NCI-H2227 treated with DMSO at 0.1 percent for 48 hours (cell line): ENCODE measurements around the gene AFF3.
"Not testable (repeated sequence)": the region's sequence is repeated elsewhere in the genome, so short reads cannot be mapped to it uniquely, and the experiment has no call there.

Source experiments
- DNase-seq: peaks from one replicate; lab custom pipeline; 2025; lab: John Stamatoyannopoulos, UW

The AFF3 gene

GRCh38 chr2:99757611-99758114 lies 384.7 kb downstream of the AFF3 start:
- DNase-seq, result no peak

GRCh38 chr2:99756059-99756458 lies 386.3 kb downstream of the AFF3 start:
- no peak for DNase-seq

GRCh38 chr2:99754210-99754609 lies 388.2 kb downstream of the AFF3 start:
- DNase-seq, result no peak

- no peak for DNase-seq
Observed at GRCh38 chr2:99753505-99753904, 388.9 kb downstream of the AFF3 start.

GRCh38 chr2:99748344-99748743 lies 394.0 kb downstream of the AFF3 start:
- DNase-seq, result no peak

GRCh38 chr2:99747842-99748241 lies 394.5 kb downstream of the AFF3 start:
- DNase-seq, result no peak

GRCh38 chr2:99743146-99743545 lies 399.2 kb downstream of the AFF3 start:
- DNase-seq, result no peak

- DNase-seq, result no peak
Observed at GRCh38 chr2:99737537-99737936, 404.9 kb downstream of the AFF3 start.

- DNase-seq, result no peak
Observed at GRCh38 chr2:99735753-99736152, 406.6 kb downstream of the AFF3 start.

GRCh38 chr2:99735314-99735713 lies 407.1 kb downstream of the AFF3 start:
- DNase-seq, result not testable (repeated sequence)

- DNase-seq, result no peak
Observed at GRCh38 chr2:99734236-99734635, 408.2 kb downstream of the AFF3 start.

- DNase-seq, result no peak
Observed at GRCh38 chr2:99729104-99730025, 413.0 kb downstream of the AFF3 start.

- no peak for DNase-seq
Observed at GRCh38 chr2:99728166-99728565, 414.2 kb downstream of the AFF3 start.

GRCh38 chr2:99727199-99727598 lies 415.2 kb downstream of the AFF3 start:
- no peak for DNase-seq

- DNase-seq, result no peak
Observed at GRCh38 chr2:99726691-99727090, 415.7 kb downstream of the AFF3 start.

GRCh38 chr2:99725820-99726219 lies 416.6 kb downstream of the AFF3 start:
- DNase-seq, result no peak

- no peak for DNase-seq
Observed at GRCh38 chr2:99722476-99722875, 419.9 kb downstream of the AFF3 start.

GRCh38 chr2:99719102-99719501 lies 423.3 kb downstream of the AFF3 start:
- no peak for DNase-seq

- DNase-seq, result no peak
Observed at GRCh38 chr2:99715956-99716355, 426.4 kb downstream of the AFF3 start.

GRCh38 chr2:99714349-99714748 lies 428.0 kb downstream of the AFF3 start:
- no peak for DNase-seq

GRCh38 chr2:99711144-99711543 lies 431.2 kb downstream of the AFF3 start:
- no peak for DNase-seq

GRCh38 chr2:99710721-99711120 lies 431.7 kb downstream of the AFF3 start:
- DNase-seq, result no peak

- no peak for DNase-seq
Observed at GRCh38 chr2:99709229-99709628, 433.2 kb downstream of the AFF3 start.

GRCh38 chr2:99708231-99708630 lies 434.2 kb downstream of the AFF3 start:
- no peak for DNase-seq
